ENCODE measurements around the gene NOL9. TPM values are rescaled to one million over a fixed set of nuclear protein-coding genes. Genes with fewer than 3 reads are reported as not detected.

Gene NOL9
- total RNA-seq, 6 experiments from 2014 or later = 8.9 to 13.1 (median 10.7) TPM

DNA sequence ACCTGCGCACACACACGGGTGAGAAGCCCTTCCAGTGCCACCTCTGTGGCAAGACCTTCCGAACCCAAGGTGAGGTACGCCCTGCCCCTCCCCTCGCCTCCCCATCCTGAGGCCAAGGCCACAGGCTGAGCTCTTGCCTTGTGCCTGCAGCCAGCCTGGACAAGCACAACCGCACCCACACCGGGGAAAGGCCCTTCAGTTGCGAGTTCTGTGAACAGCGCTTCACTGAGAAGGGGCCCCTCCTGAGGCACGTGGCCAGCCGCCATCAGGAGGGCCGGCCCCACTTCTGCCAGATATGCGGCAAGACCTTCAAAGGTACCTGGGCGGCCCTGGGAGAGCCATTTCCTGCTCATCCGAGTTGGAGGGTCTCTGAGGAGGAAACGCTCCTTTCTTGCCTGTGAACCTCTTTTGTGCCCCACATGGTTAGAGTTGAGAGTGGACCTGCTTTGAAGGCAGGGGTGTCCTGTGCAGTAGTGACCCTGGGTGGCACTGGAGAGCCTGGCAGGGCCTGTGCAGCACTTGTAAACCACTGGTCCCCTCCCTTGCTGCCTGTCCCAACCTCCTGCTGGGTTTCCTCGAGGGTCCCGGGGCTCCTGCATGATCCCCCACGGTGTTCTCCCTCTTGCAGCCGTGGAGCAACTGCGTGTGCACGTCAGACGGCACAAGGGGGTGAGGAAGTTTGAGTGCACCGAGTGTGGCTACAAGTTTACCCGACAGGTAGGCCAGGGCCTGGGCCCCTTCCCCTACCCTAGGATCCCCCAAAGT lies 34.0 kb upstream of the NOL9 start:
- intact Hi-C loops (cut with DNase I) = no loop called here
- TF ChIP-seq, protein P1, sequence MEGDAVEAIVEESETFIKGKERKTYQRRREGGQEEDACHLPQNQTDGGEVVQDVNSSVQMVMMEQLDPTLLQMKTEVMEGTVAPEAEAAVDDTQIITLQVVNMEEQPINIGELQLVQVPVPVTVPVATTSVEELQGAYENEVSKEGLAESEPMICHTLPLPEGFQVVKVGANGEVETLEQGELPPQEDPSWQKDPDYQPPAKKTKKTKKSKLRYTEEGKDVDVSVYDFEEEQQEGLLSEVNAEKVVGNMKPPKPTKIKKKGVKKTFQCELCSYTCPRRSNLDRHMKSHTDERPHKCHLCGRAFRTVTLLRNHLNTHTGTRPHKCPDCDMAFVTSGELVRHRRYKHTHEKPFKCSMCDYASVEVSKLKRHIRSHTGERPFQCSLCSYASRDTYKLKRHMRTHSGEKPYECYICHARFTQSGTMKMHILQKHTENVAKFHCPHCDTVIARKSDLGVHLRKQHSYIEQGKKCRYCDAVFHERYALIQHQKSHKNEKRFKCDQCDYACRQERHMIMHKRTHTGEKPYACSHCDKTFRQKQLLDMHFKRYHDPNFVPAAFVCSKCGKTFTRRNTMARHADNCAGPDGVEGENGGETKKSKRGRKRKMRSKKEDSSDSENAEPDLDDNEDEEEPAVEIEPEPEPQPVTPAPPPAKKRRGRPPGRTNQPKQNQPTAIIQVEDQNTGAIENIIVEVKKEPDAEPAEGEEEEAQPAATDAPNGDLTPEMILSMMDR (IDR thresholded peaks at IDR 0.05) = no peak
- no peak for TF ChIP-seq POLR2A (IDR thresholded peaks at IDR 0.05)
- Histone ChIP-seq H3K4me1 (peaks cover 0 to 3% (median 1%) of the 10 kb centered on the region in 4 donors), H3K27me3 (no peaks in the 10 kb centered on the region), H3K27ac (no peak overlapping the region), H3K4me3 (no peak overlapping the region), H3K9me3 (no peaks in the 10 kb centered on the region), H3K36me3 (peaks cover 0 to 48% (median 17%) of the 10 kb centered on the region in 4 donors)
- no CpG with 5 or more reads among the region's 25 CpGs for WGBS (ENCODE audit: insufficient coverage, low coverage, low lambda C conversion rate, missing lambda C conversion rate)
- ATAC-seq (peak in 2 of 4 donors; percentile 3 to 7), DNase-seq (no peak)

DNA sequence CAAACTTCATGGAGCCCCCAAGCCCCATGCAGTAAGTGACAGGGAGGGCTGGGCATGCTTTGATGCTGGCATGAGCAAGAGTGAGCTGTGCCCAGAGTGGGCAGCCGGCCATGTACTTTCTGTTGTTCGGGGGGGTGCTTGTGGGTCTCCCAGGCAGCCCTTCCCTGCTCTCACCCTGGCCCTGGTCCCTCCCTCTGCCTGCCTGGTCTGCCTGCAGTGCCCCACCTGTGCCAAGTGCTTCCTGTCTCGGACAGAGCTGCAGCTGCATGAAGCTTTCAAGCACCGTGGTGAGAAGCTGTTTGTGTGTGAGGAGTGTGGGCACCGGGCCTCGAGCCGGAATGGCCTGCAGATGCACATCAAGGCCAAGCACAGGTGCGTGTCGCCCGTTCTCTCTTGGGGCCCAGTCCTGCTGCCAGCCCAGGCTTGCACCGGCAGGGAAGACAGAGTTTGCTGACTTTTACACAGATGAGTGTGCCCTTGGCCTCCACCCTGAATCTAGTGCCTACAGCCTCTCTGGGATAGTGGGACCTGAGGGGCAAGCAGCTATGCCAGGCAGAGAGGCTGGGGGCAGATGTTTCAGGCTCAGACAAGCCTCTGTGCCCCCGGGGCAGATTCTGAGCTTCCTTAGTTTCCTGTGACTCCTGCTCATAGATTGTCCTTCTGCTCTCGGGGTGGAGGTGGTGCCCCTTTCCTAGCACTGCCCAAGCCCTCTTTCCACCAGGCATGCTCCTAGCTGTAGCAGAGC lies 33.1 kb upstream of the NOL9 start:
- ATAC-seq = peak in 3 of 4 donors; percentile 2 to 26 (median 13)

DNA sequence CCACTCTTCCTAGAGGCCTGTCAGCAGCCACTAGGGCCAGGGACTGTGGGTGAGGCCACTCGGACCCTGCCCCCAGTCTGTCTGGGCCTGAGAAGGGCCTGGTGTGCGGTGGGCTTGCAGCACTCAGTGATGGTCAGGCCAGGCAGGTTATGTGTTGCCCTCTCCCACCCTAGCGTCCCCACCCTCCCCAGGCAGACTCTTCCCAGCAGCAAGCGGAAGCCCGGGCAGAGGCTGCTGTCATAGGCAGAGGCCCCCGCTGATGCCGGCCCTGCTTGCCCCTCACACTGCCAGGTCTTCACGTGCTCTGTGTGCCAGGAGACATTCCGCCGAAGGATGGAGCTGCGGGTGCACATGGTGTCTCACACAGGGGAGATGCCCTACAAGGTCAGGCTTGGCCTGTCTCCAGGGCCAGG lies 32.1 kb upstream of the NOL9 start:
- H3K9me3 ChIP-seq = no peaks in the 10 kb centered on the region
- no peaks in the 10 kb centered on the region for H3K27me3 ChIP-seq
- no peak for TF ChIP-seq POLR2A (IDR thresholded peaks at IDR 0.05)
- TF ChIP-seq, protein P1 (IDR thresholded peaks at IDR 0.05) = no peak
- no peak for DNase-seq
- no peak for ATAC-seq
- H3K4me3 ChIP-seq = no peak overlapping the region
- intact Hi-C loops (cut with DNase I) = no loop called here
- peaks cover 0 to 21% (median 11%) of the 10 kb centered on the region in 4 donors for H3K4me1 ChIP-seq
- H3K27ac ChIP-seq = no peak overlapping the region
- WGBS (ENCODE audit: insufficient coverage, low coverage, low lambda C conversion rate, missing lambda C conversion rate) = no CpG with 5 or more reads among the region's 11 CpGs
- H3K36me3 ChIP-seq = peaks cover 0 to 30% (median 6%) of the 10 kb centered on the region in 4 donors

More for the DNA sequence above, 33.1 kb upstream of the NOL9 start:
- Histone ChIP-seq H3K27me3 (no peaks in the 10 kb centered on the region), H3K27ac (no peak overlapping the region), H3K9me3 (no peaks in the 10 kb centered on the region), H3K36me3 (peaks cover 0 to 39% (median 11%) of the 10 kb centered on the region in 4 donors), H3K4me3 (no peak overlapping the region), H3K4me1 (peaks cover 0 to 12% (median 6%) of the 10 kb centered on the region in 4 donors)
- peak in 1 of 3 donors; percentile 69 for DNase-seq
- intact Hi-C loops (cut with DNase I) = no loop called here
- TF ChIP-seq POLR2A (IDR thresholded peaks at IDR 0.05) = no peak
- TF ChIP-seq, protein P1 (IDR thresholded peaks at IDR 0.05) = no peak
- WGBS (ENCODE audit: insufficient coverage, low coverage, low lambda C conversion rate, missing lambda C conversion rate) = 67% methylated on average over 2 of the region's 13 CpGs

DNA sequence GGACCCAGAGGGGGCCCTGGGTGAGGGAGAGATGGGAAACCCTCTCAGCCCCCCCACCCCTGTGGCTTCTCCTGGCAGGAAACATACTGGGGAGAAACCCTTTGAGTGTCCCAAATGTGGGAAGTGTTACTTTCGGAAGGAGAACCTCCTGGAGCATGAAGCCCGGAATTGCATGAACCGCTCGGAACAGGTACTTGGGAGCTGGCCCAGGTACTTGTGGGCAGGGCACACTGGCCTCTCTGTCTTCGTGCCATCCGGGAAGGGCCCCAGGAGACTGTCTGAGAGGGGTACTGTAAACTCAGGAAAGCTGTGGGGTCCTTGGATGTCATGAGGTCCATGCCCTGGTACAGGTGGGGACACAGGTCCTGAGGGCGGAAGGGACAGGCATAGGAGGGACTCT lies 31.5 kb upstream of the NOL9 start:
- H3K4me1 ChIP-seq = peaks cover 0 to 27% (median 15%) of the 10 kb centered on the region in 4 donors
- intact Hi-C loops (cut with DNase I) = no loop called here

More for the DNA sequence above, 31.5 kb upstream of the NOL9 start:
- H3K27ac ChIP-seq = no peak overlapping the region
- H3K4me3 ChIP-seq = no peak overlapping the region
- ATAC-seq (no peak), DNase-seq (no peak)
- H3K27me3 ChIP-seq = no peaks in the 10 kb centered on the region
- TF ChIP-seq, protein P1 (IDR thresholded peaks at IDR 0.05) = no peak
- no peak for TF ChIP-seq POLR2A (IDR thresholded peaks at IDR 0.05)
- no peaks in the 10 kb centered on the region for H3K9me3 ChIP-seq
- no CpG with 5 or more reads among the region's 7 CpGs for WGBS (ENCODE audit: insufficient coverage, low coverage, low lambda C conversion rate, missing lambda C conversion rate)
- H3K36me3 ChIP-seq = peaks cover 0 to 25% (median 5%) of the 10 kb centered on the region in 4 donors

Measured in right lobe of liver (tissue), 6 donors.